Measurements from ENCODE around the gene ITCH. TPM values are rescaled to one million over a fixed set of nuclear protein-coding genes. Genes with fewer than 3 reads are reported as not detected.

The ITCH gene
- total and polyA plus RNA-seq, 12 donors, result 6.7 to 47.5 (median 39.1) TPM

DNA sequence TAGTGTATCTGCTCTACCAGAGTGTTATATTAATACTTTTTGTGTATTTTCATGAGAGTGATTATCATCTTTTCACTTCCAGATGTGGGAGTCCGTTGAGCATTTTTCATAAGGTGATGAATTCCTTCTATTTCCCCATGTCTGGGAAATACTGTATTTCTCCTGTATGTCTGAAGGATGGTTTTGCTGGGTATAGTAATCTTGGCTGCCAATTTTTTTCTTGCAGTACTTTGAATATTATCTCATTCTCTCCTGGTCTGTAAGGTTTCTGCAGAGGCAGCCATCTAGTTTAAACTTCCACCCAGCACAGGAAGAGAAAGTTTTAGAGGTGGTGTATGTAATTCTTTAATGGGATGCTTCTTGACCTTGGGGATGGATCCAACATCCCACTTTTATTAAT, 137.8 kb downstream of the ITCH start:
- Histone ChIP-seq H3K36me3 (peaks cover 0 to 99% (median 35%) of the 10 kb centered on the region in 9 donors), H3K27me3 (no peaks in the 10 kb centered on the region), H3K9me3 (peaks cover 0 to 48% (median 11%) of the 10 kb centered on the region in 11 donors), H3K4me1 (no peaks in the 10 kb centered on the region), H3K4me3 (no peak overlapping the region), H3K27ac (no peak overlapping the region)
- intact Hi-C loops (cut with DNase I), result no loop called here
- DNase-seq (no peak), ATAC-seq (no peak)
- 94 to 97% methylated on average over 1 of the region's 1 CpG for WGBS, 2 donors
- TF ChIP-seq, protein P1, sequence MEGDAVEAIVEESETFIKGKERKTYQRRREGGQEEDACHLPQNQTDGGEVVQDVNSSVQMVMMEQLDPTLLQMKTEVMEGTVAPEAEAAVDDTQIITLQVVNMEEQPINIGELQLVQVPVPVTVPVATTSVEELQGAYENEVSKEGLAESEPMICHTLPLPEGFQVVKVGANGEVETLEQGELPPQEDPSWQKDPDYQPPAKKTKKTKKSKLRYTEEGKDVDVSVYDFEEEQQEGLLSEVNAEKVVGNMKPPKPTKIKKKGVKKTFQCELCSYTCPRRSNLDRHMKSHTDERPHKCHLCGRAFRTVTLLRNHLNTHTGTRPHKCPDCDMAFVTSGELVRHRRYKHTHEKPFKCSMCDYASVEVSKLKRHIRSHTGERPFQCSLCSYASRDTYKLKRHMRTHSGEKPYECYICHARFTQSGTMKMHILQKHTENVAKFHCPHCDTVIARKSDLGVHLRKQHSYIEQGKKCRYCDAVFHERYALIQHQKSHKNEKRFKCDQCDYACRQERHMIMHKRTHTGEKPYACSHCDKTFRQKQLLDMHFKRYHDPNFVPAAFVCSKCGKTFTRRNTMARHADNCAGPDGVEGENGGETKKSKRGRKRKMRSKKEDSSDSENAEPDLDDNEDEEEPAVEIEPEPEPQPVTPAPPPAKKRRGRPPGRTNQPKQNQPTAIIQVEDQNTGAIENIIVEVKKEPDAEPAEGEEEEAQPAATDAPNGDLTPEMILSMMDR (IDR thresholded peaks at IDR 0.05), result no peak

DNA sequence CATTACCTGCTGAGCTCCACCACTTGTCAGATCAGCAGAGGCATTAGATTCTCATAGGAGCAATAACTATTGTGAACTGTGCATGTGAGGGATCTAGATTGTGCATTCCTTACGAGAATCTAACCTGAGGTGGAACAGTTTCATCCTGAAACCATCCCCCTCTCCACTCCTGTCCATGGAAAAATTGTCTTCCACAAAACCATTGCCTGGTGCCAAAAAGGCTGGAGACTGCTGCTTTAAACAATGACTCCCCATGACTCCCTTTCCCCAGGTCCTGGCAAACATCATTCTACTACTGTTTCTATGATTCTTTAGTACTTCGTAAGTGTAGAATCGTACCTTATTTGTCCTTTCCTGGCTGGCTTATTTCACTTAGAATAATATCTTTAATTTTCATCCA, 143.4 kb downstream of the ITCH start:
- WGBS, 2 donors, result 81 to 82% methylated on average over 3 of the region's 3 CpGs
- H3K36me3 ChIP-seq, result peaks cover 0 to 99% (median 17%) of the 10 kb centered on the region in 9 donors
- intact Hi-C loops (cut with DNase I), result no loop called here

GRCh38 chr20:34507702-34508413, 144.8 kb downstream of the ITCH start:
- ATAC-seq (no peak), DNase-seq (no peak)
- Histone ChIP-seq H3K4me1 (peaks cover 0 to 5% (median 0%) of the 10 kb centered on the region in 9 donors), H3K9me3 (no peaks in the 10 kb centered on the region), H3K27ac (no peak overlapping the region), H3K36me3 (peaks cover 0 to 98% (median 17%) of the 10 kb centered on the region in 9 donors), H3K4me3 (no peak overlapping the region), H3K27me3 (no peaks in the 10 kb centered on the region)
- TF ChIP-seq, protein P1 (IDR thresholded peaks at IDR 0.05), result no peak
- WGBS, 2 donors, result 91 to 92% methylated on average over 4 of the region's 4 CpGs
- intact Hi-C loops (cut with DNase I), result no loop called here

More for the DNA sequence above, 143.4 kb downstream of the ITCH start:
- DNase-seq, result no peak
- TF ChIP-seq, protein P1 (IDR thresholded peaks at IDR 0.05), result no peak
- Histone ChIP-seq H3K9me3 (no peaks in the 10 kb centered on the region), H3K27me3 (no peaks in the 10 kb centered on the region), H3K4me3 (no peak overlapping the region), H3K27ac (no peak overlapping the region), H3K4me1 (no peaks in the 10 kb centered on the region)
- no peak for ATAC-seq

DNA sequence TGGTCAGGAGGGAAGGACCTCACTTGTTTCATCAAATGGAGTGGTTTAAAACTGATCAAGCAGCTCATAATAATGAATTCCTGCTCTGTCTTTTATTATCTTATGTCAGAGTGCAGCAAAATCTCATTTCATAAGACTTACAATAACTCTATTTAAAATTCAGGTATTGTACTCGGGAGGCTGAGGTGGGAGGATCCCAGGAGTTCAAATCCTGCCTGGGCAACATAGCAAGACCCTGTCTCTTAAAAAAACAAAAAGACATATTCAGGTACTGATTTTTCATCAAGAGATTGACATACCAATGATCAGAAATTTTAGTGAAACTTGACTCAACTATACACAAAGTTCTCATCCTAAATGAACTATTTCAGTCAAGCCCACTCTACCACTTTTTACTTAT, 147.5 kb downstream of the ITCH start:
- TF ChIP-seq, protein P1 (IDR thresholded peaks at IDR 0.05), result no peak
- Histone ChIP-seq H3K27me3 (no peaks in the 10 kb centered on the region), H3K4me3 (no peak overlapping the region), H3K36me3 (peaks cover 0 to 78% (median 15%) of the 10 kb centered on the region in 9 donors), H3K9me3 (no peaks in the 10 kb centered on the region), H3K27ac (no peak overlapping the region), H3K4me1 (peaks cover 0 to 25% (median 8%) of the 10 kb centered on the region in 9 donors)
- DNase-seq (no peak), ATAC-seq (no peak)
- 87 to 88% methylated on average over 1 of the region's 1 CpG for WGBS, 2 donors
- intact Hi-C loops (cut with DNase I), result loop anchor here in 3 of 10 donors (5.0 to 10.0 kb wide), 3 partner anchors 33 to 857 kb away; no protein-coding TSS in a partner anchor
